Activated CD4-positive, alpha-beta T cell treated with anti-CD3 and anti-CD28 coated beads, Interleukin-2, amount 50 U/mL, for 16 hours (primary cell): ENCODE data around the gene PTPRM.

Experiments
- DNase-seq: peaks from one replicate; pipeline ENCODE4 v3.0.0-alpha.2; 2020

PTPRM gene

GRCh38 chr18:8261651-8262091 lies 694.6 kb downstream of the PTPRM start:
- no peak for DNase-seq

GRCh38 chr18:8262221-8262620 lies 695.1 kb downstream of the PTPRM start:
- no peak for DNase-seq

DNA sequence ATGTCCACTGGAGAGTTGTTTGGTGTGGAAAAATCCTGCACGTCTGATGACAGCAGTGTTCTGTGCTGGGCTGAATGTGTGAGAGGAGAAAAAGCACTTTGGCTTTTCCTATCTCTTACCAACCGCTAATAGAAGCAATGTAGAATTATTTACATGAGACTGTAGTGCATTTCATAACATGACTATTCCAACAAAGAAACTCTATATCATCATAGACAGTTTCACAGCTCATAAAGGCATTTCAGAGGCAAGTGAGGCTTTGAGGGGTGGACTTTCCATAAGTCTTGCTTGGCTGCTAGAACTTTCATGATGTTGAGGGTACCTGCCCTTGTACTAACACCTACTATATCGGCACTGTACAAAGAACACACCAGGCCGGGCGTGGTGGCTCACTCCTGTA lies 697.0 kb downstream of the PTPRM start:
- no peak for DNase-seq

DNA sequence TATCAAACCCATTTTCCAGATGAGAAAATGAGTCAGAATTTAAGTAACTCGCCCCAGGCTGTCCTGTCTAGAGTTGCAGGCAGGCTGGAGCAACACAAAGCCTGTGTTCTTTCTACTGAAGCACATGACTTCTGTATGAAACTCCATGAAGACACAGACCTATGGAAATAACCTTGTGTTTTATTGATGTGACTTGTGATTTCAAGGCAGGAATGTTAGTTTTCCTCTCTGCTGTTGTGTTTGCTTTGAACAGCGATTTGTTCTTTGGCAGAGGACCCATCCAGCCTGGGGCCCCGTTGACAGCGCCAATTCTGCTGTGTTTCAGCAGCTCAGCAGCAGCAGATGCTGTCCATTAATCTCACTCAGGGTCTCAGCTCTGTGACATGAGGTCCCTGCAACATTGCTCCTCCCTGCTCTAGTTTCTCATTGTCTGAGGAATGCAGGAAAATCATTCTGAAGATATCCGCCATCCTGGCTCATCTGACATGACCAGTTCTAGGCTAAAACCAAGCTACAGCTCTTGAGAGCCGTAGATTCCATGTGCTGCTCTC lies 697.8 kb downstream of the PTPRM start:
- no peak for DNase-seq

GRCh38 chr18:8272254-8272653 lies 705.1 kb downstream of the PTPRM start:
- no peak for DNase-seq

- no peak for DNase-seq
Measured at GRCh38 chr18:8274370-8274769, 707.3 kb downstream of the PTPRM start.

- no peak for DNase-seq
Measured at GRCh38 chr18:8276406-8276805, 709.3 kb downstream of the PTPRM start.

- no peak for DNase-seq
Measured at GRCh38 chr18:8277270-8277669, 710.2 kb downstream of the PTPRM start.

GRCh38 chr18:8279346-8279745 lies 712.2 kb downstream of the PTPRM start:
- DNase-seq = no peak

GRCh38 chr18:8279781-8280330 lies 712.7 kb downstream of the PTPRM start:
- no peak for DNase-seq

GRCh38 chr18:8283891-8284585 lies 716.9 kb downstream of the PTPRM start:
- DNase-seq = no peak

DNA sequence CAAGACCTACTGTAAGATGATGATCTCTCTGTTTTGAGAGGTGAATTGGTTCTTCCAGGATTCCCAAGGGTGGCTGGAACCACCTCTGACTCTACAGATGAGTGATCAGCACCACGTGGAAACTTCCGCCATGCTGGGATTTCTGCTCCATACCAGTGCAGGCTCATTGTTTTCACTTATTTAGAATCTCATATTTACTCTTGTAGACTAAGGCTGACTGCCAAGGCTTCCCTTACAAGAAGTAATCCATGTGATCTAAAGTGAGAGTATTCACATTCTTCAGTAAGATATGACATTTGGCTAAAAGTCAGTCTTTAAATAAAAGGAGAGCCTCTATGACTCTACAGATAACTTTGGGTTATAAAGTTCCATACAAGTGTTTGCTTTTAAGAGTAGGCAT lies 719.2 kb downstream of the PTPRM start:
- DNase-seq = no peak

DNA sequence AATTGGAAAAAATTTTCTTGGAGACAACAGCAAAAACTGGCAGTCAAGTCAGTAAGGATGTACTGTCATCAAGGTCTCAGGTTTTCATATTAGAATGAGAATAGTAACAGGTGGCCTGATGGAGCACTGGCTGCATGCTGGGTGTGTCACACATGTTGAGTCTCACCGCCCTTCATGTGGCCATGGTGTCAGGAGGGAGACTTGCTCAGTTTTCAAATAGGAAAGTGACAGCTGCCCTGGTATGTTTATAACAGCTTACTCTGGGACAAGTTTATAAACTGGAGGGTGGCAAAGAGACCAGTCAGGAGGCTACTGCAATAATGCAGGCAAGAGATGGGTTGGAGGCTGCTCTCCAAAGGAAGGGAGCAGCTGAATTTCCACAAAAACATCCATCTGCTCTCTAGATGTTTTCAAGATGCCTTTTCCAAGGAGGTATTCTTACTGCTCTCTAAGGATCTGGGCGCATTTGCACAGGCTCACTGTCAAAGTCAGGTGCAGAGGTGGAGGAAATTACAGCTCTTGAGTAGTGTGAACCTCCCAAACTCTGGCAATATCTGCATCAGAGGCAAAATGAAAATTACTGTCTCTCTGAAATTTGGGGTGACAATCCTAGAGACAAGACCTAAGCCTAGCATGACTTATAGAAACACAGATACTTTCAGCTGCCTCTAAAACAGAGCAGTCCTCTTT lies 720.2 kb downstream of the PTPRM start:
- DNase-seq = no peak

DNA sequence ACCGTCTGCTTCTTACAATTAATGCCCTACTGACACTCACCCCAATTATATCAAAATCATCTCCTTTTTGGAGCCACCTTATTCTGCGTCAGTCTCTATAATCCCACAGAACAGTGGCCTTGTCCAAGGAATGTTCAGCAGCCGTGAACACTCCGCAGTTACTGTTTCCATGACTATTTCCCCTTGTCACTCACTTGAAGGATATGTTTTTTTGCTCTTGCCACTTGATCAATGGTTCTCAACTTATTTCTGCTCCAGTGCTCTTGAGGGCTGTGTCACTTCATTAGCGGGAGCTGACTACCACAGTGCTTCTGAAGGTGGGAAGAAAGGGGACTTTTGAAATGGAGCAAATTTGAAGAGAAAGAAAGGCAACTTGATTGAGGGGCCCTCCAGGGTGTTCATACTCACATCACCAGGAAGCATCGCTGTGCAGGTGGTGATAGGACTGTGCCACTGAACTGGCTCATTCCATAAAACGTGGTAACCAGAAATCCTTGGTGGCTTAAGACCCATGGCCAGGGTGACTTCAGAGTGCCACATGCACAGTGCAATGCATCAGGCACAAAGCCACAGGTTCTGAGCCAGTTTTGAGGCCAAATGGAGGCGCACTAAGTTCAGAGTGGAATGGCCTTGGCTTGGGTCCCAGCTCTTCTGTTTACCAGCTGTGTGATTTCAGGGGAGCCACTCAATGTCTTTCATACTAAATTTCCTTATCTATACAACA lies 721.5 kb downstream of the PTPRM start:
- DNase-seq = no peak

DNA sequence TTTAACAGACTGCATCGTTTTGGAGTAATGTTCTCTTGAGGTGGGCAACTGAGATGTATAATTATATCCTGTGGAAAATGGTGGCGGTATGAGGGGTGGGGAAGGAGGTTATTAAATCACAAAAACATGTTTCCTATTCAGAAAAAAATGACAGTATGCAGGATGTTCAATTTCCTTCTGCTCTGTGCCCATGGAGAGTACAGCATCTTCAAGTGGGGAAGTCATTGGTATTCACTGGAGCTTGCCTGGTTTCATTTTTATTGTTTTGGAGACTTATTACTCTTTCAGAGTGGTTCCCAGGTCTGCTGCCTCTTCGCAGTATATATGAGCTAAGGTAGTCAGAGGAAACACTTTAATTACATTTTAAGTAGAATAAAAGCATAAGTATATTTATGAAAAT lies 723.3 kb downstream of the PTPRM start:
- DNase-seq = no peak

DNA sequence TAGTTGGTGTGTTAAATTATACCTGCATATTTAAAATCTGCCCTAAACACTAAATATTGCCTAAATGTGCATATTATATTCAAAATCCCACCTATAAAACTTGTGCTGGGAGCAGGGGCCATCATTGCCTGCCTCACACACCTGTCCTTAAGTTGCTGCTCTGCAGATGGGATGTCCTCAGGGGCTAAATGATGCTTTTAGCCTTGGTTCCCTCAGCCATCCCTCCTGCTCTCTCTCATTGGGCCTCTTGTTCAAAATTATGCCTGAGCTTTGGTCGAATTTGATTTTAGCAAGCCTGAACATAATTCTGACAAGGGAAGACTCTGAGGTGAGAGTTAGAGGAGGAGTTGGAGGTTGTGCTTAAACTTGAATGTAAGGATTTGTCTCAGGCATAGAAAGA lies 723.8 kb downstream of the PTPRM start:
- no peak for DNase-seq

GRCh38 chr18:8293184-8293583 lies 726.1 kb downstream of the PTPRM start:
- no peak for DNase-seq

- no peak for DNase-seq
Measured at GRCh38 chr18:8296886-8297616, 729.9 kb downstream of the PTPRM start.

DNA sequence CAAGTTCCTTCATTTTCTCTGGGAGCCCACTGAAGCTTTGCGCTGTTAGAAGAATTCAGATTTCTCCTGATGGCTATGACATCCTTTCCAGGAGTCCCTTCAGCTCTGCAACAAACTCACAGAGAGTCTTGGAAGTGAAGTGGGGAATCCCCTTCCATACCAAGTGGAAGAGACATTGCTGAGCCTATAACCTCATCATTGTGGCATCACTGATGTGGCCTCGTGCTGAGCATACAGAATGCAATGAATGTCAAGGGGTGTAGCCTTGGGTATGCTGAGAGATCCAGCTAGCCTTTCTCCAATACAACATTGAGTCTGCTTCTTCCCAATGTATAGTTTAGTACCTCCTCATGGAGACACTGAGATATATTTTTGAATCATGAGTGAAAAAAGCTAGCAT lies 731.1 kb downstream of the PTPRM start:
- DNase-seq = no peak

- DNase-seq = no peak
Measured at GRCh38 chr18:8299054-8299980, 732.2 kb downstream of the PTPRM start.

GRCh38 chr18:8300751-8301410 lies 733.8 kb downstream of the PTPRM start:
- DNase-seq = no peak
